ENCODE results near the gene SULT1E1.
"Not testable (repeated sequence)": the region's sequence is repeated elsewhere in the genome, so short reads cannot be mapped to it uniquely, and the experiment has no call there.

Gene SULT1E1

DNA sequence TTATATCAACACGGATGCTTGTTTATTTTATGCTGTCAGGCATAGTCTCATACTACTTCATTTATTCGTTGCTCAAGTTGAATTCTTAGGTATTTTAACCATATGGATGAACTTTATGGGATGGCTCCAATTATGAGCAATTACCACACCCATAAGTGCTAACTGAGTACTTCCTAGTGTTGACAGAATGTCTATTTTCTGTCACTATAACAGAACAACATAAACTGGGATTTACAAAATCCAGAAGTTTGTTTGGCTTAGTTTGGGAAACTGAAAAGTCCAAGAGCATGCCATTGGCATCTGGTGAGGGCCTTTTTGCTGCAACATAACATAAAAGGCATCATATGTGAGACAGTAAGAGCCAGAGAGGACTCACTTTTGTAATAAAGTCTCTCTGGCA, 21.0 kb downstream of the SULT1E1 start:
- no peak for DNase-seq

- no peak for DNase-seq
Measured at GRCh38 chr4:69836287-69836686, 23.7 kb downstream of the SULT1E1 start.

- no peak for DNase-seq
Measured at GRCh38 chr4:69835766-69836165, 24.2 kb downstream of the SULT1E1 start.

GRCh38 chr4:69833251-69833650, 26.7 kb downstream of the SULT1E1 start:
- DNase-seq, result no peak

DNA sequence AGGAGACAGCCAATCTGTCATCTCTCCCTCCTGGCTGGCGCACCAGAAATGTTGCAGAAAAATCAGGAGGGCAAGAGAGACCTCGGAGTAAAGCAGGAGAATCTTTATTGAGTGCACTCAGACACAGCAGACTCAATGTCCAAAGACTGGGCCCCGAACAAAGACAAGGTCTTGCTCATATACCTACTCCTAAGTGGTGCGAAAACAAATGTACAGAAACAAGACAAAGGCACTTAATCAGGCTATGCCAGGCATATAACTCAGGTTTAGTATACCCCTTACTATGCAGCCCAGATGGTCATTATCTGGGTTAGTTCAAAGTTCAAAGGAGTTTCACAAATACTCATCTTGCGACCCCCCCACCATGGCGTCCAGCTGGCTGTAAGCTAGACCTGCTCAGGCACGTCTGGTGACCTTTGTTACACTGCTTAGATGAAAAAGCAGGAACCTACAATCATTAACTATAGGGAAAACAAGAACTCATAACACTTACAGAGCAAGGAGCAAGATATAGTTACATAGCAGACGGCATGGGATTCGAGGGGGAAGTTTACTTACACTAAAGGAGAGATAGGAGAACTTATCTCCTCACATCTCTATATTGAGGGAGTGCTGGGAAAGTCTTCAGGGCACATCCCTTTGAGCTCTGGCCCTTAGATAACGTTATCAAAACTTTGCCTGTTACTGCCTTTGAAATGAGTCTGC, 27.5 kb downstream of the SULT1E1 start:
- DNase-seq, result no peak

DNA sequence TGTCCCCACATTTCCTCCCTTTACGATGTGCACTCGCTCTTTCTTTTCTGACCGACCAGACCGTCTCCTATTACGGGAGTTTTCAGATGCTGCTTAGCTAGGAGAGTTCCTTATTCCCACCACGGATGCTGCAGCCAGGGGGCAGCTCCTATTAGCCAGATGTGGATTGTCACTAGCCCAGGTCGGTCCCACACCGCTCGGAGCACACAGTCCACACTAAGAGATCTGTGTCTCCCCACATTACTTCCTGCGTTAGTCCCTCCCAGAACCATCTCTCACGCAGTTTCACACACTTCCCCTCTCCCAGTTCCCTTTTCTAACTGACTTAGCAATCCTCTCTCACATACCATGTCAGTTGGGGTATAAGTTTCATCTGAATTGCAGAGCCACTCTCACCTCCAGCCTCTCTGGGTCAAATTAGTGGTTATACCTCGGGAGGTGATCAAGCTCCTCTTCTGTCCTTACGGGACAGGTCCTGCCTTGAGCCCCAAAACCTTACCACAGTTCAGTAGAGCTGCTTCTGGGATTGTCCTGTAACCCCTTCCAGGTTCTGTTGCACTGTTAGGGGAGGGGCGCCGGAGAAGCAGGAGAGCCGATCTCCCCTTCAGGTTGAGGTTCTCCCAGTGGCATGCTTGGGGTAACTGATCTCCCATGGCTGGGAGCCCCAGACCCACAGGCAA, 28.2 kb downstream of the SULT1E1 start:
- DNase-seq, result no peak

GRCh38 chr4:69831270-69831627, 28.7 kb downstream of the SULT1E1 start:
- no peak for DNase-seq

DNA sequence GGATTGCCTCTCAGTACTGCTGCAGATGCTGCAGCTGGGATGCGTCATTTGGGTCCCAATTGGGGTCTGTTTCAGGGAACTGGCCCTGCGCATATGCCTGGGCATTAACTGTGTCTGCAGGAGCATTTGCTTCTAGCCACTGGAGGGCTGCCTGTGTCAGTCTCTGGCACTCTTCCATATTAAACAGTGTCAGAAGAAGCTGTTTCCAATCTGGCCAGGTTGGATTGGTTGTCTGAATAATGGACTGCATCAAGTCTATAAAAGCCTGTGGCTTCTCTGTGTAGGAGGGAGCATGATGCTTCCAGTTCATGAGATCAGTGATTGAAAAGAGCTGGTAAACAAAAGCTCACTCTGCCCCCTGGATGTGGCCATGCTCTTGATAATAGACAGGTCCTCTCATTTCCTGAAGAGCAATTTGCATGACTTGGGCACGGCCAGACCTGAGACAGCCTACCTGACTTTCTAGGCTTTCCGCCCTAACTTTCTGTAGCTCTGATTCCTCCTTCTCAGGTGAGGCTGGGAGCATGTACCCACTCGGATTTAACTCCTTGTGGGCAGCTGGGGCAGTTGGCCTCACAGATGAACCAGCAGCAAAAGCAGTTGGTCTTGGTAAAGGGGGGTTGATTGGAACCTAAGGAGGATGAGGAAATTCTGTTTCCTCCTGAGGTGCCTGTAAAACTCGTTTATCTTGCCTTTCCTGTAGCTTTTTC, 29.2 kb downstream of the SULT1E1 start:
- DNase-seq, result no peak

DNA sequence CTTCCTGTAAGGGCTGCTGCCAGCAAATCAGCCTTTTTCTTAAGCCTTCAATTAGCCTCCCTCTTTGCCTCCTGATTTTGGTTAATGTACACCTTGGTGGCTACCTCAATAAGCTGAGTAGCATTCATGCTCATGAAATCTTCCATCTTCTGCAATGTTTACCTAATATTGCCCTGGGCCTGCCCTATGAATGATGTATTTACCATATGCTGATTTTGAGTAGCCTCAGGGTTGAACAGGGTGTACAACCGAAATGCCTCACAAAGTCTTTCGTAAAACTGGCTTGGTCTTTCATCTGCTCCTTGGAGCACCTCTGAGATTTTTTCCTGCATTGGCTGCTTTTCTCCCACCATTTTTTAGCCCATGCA, 29.8 kb downstream of the SULT1E1 start:
- no peak for DNase-seq

DNA sequence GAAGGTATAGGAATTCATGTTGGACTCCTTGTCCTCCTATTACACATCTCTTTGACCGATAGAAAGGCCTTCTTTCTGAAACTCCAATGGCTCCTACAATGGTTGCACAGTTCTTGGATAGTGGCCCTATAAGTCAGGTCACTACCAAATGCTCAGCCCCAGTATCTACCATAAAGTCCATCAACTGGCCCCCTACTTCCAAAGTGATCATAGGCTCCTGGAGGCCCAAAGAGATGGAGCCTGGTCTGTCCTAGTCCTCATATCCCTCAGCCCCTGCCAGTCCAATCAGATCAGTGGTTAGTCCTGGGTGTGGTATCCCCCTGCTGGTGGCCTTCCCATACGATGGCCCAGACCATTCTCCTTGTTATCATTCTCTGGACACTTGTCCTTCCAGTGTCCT, 30.3 kb downstream of the SULT1E1 start:
- no peak for DNase-seq

GRCh38 chr4:69828828-69829227, 31.1 kb downstream of the SULT1E1 start:
- DNase-seq, result no peak

DNA sequence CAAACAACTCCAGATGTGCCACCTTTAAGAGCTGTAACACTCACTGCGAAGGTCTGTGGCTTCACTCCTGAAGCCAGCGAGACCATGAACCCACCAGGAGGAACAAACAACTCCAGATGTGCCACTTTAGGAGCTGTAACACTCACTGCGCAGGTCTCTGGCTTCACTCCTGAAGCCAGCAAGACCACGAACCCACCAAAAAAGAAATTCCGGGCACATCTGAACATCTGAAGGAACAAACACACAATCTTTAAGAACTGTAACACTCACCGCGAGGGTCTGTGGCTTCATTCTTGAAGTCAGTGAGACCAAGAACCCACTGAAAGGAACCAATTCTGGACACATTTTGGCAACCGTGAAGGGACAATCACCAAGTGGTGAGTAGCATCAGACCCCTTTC, 34.9 kb downstream of the SULT1E1 start:
- DNase-seq, result not testable (repeated sequence)

- peak; percentile 26 to 40 for DNase-seq
Measured at GRCh38 chr4:69823481-69824186, 36.3 kb downstream of the SULT1E1 start.

GRCh38 chr4:69823048-69823447, 36.9 kb downstream of the SULT1E1 start:
- DNase-seq, result no peak

DNA sequence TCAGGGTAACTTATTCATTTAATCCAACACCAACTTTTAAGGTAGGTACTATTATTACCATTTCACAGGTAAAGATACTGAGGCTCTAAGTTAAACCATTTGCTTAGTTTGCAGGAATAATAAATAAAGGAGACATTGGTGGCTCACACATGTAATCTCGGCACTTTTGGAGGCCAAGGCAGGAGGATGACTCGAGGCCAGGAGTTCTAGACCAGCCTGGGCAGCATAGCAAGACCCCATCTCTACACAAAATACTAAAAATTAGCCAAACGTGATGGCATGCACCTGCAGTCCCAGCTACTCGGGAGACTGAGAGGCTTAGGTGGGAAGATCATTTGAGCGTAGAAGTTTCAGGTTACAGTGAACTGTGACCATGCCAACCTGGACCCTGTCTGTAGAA, 37.7 kb downstream of the SULT1E1 start:
- no peak for DNase-seq

DNA sequence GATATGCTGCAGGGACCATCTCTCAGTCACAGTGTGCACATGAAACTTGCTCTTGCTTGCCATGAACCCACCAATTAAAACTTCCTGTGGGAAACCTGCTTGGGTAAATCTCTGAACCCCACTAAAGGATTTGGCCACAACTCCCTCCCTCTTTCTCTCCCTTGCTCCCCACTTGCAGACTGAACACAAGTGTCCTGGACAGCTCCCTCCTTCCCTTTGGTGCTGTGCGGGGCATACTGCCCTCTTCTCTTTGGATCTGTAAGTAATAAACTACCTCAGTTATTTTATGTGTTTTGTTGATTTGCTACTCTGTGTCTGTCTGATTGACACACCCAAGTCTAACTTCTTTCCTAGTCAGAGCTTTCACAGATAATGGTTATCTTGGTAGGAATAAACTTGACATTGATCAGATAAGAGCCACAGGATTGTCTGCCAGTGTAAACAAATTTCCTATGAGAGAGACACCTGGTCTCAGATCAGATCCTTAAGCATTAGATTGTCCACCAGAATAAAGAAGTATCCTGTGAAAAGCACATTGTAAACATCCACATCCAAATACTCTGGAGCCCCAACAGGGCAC, 41.8 kb downstream of the SULT1E1 start:
- DNase-seq, result no peak

DNA sequence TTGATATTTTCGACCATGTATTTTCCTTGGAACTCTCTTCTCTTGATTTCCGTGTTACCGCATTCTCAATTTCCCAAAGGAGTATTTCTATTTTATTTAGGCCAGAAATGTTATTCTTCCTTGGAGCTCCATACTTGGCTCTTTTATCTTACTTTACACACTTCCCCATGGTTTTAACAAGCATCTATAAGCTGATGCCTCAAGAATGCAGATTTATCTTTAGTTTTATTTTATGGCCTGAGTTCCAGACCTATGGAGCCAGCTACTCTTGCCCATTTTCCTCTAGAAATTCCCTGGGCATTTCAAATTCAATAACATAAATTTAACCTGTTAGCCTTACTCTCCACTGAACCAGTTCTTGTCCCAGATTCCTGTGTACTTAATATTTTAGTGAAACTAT, 43.7 kb downstream of the SULT1E1 start:
- DNase-seq, result no peak

DNA sequence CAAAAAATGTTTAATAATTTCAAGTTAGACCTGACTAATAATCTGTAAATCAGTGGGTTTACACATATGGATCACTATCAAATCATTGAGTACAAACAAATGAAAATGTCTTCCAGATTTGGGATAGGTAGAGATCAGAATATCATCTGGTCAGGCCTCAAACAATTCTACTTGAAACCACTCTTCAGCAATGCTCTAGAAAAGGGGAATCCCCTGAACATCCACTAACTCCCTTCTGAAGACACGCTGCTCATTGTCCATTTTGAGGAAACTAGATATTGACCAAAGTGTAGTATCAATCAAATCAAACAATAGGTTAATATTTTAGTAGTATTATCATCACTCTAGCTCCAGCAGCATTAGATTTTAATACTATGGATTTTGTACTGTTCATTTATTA, 46.3 kb downstream of the SULT1E1 start:
- DNase-seq, result no peak

DNA sequence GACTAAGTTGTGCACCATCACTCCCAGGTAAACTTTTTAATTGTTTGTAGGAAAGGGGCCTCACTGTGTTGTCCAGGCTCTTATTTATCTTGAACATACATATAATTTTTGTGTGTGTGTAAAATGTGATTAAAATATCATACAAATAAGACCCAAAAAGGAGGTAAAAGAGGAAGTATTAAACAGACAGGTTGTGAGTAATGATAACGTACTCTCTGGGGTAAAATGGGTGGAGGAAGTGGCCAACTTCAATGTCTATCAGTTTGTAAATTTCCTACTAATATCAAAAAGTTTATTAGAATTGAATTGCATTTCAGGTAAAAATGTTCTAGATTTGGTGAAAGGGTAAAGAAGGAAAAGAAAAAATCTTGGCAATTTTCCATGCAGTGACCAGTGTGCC, 48.8 kb downstream of the SULT1E1 start:
- DNase-seq, result no peak

- no peak for DNase-seq
Measured at GRCh38 chr4:69800599-69800998, 59.3 kb downstream of the SULT1E1 start.

GRCh38 chr4:69799337-69799736, 60.6 kb downstream of the SULT1E1 start:
- DNase-seq, result no peak

GRCh38 chr4:69793732-69794131, 66.2 kb downstream of the SULT1E1 start:
- no peak for DNase-seq

Measured in activated CD4-positive, alpha-beta T cell treated with anti-CD3 and anti-CD28 coated beads for 4 hours (primary cell).